Right renal cortex interstitium (tissue), 3 donors: ENCODE results near the gene TCF12. TPM values are rescaled to one million over a fixed set of nuclear protein-coding genes. Genes with fewer than 3 reads are reported as not detected.
"Not testable (repeated sequence)": the region's sequence is repeated elsewhere in the genome, so short reads cannot be mapped to it uniquely, and the experiment has no call there.

Source experiments
- DNase-seq, 3 donors: peaks; one replicate each; pipeline ENCODE4 v3.0.0-alpha.2; 2013; ENCODE audit warnings: low read depth in 3 of 3, low spot score in 2 of 3
- polyA plus RNA-seq, 3 donors: library from polyadenylated mRNA; unstranded; fragments of 120-200 nt; gene quantifications; one replicate each; pipeline ENCODE4 v1.2.1, GENCODE V29; 2013; ENCODE audit not compliant: insufficient read length in 3 of 3

TCF12 gene
- polyA plus RNA-seq, 3 donors: 183 to 198 (median 198) TPM

DNA sequence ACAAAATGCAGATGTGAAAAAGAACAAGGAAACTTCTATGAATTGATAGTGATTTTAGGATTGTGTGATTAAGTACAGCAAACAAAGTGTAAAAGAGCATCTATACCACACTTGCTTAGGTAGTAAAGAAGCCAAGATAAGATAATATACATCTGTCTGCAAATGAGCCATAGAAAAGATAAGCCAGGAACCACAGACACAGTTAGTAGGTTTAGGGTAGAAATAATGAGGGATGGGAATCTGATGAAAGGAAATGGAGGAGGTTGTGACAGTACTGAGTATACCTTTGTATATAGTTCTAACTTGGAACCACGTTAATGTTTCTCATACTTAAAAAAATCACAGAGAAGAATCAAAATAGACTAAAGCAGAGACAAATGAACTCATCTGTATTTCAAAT is 54.0 kb downstream of the TCF12 start:
- DNase-seq: no peak

DNA sequence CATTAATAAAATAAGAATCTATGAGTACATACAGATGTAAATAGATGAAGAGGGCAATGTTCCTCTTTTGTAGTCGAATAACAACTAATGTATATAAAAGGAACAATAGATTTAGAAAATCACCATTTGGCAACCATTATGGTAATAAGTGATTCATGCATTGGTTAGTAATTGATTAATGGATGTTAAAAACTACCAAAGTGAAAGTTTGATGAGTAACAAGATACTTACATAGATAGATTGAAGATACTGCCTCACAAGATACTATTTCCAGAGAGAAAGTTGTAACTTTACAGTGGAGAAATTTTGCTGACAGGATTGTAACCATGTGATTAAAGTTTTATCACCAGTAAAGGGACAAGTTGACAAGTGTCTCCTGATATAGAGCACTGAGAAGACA is 55.0 kb downstream of the TCF12 start:
- DNase-seq: no peak

DNA sequence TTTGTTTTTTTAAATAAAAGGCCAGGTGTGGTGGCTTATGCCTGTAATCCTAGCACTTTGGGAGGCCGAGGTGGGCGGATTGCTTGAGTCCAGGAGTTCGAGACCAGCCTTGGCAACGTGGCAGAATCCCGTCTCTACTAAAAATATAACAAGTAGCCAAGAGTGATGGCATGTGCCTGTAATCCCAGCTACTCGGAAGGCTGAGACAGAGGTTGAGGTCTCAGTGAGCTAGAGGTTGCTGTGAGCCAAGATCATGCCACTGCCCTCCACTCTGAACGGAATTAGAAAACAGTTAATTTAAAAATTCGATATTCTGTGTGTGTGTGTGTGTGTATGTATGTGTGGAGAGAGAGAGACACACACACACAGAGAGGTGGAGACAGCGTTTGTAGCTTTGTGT is 58.8 kb downstream of the TCF12 start:
- DNase-seq: no peak

DNA sequence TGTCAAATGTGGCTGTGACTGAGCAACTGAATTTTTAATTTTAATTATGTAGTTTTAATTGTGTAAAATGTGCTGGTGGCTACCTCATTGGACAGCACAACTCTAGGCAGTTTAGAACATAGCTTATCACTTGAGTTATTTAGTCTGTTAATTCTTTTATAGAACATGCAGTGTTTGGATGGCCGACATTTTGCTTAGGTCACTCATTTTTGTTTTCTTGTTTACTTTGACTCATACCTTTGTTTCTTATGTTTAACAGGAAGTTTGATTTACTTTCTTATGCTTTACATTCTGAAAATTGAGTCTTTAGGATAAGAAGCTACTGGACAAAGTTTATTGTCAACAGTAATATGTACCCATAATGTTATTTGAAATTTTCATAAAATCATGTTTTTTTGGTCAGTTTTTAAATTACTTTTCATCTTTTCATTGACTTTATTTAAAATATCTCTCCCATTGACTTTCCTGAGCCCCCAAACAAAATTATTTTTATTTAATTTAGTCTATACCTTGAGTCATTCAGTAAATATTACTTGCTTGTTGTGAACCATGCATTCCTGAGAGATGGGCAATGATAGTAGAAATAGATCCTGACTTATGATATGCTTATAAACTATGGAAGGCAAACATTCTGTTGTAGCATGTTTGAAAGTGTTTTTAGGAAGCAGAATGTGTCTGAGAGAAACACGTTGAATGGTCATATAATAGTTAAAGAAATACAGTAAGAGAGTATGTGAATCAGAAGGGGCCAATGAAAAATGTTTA is 60.6 kb downstream of the TCF12 start:
- no peak for DNase-seq

DNA sequence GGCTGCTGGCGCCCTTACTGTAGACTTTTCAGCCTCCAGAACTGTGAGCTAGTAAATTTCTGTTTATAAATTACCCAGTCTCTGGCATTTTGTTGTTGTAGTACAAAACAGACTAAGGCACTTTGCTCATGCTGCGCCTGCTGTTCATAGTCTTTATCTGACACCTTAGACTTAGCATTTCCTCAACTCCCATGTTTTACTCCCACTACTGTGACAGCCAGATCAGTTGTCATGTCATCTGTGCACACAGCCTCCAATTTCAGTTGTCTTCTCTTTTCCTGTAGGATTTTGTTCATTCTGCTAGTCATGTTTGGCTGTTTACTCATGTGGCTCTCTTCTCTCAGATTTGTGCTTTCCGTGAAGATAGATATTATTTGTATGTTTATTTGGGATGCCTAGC is 62.0 kb downstream of the TCF12 start:
- peak in 2 of 3 donors; percentile 19 to 27 for DNase-seq

DNA sequence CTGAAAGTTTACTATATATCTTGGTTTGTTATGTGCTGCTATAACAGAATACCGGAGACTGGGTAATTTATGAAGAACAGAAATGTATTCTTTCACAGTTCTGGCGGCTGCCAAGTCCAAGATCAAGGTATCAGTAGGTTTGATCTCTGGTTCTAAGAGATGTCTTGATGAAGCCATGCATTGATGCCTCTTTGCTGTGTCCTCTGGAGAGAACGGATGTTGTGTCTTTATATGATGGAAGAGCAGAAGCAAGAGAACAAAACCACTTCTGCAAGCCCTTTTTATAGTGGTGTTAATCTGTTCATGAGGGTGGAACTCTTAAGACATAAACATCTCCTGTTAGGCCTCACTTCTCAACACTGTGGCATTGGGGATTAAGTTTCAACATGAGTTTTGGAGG is 62.7 kb downstream of the TCF12 start:
- DNase-seq: no peak

DNA sequence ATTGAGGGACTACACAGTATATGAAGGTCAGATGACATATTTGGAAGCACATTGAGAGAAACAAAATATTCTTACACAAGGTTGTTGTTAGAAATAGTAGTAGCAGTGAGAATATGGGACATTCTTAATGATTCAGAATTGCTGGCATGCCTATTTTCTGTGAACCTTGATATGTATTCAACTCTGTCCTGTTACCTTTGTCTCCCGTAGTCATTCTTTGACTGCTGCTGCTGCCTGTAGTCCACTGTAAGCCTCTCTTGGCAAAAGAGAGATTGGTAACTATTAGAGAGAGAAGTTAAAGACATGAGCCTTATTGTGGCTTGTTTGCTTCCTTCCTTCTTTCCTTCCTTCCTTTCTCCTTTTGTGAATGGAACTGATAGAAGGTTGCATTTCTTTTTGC is 64.5 kb downstream of the TCF12 start:
- DNase-seq: no peak

DNA sequence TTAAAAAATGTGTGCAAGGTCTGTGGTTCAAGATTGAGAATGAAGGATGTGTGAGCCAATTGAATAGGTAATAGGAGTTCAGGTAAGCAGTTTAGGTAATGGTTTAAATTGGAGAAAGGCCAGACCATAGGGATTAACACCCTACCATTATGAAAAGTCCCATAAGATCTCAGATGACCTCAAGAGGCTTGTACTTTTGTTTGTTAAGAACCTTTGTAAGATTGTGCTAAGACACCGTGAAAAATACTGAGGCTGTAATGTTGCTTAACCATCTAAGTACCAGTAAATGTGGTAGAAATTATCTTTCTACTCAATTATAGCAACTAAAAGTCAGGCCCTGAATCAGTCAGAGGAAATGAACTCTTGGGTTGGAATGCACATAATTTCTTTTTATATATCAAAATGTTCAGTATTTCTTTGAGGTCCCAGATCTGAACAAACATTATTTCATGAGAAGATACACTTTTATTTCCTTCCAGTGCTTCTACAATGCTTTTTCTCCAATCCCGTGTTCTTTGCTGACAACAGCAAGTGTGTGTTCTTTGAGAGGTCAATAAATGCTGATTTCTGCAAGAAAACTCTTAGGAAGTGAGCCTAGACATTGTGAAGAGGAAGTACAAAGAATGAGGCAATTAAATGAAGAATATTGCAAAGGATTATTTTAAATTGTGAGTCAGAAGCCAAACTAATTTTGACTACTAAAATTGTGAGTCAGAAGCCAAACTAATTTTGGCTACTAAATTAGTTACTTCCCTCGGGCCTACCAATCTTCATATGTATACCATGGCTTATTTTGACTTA is 66.4 kb downstream of the TCF12 start:
- no peak for DNase-seq

DNA sequence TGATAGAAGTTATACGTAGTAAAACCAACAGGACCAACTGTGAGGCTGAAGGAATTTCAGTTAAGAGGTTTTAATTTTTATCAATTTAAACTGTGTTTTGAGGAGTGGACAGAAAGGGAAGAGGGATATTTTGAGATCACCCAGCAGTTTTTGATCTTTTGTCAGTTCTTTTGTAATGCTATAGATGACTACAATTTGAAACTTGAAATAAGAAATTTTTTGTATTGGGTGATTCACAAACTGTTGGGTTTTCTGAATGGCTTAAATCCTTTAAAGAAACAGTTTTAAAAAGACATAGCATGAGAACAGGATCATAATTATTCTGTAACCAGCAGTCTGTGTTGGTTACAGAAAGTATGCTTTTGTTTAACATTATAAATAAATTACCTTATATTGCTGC is 67.4 kb downstream of the TCF12 start:
- DNase-seq: no peak

DNA sequence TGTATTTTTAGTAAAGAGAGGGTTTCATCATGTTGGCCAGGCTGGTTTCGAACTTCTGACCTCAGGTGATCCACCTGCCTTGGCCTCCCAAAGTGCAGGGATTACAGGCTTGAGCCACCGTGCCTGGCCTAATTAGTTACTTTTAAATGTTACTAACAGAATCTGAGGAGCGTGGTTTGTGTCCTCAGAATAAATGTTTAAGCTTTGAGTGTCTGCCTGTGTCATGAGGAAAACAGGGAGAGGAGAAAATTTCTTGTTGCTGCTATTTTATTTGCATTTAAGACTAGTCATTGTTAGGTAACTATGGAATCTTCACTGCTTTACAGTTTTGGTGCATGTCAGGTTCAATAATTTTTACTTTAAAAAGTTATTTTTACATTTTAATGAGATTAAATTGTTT is 68.8 kb downstream of the TCF12 start:
- DNase-seq: no peak

DNA sequence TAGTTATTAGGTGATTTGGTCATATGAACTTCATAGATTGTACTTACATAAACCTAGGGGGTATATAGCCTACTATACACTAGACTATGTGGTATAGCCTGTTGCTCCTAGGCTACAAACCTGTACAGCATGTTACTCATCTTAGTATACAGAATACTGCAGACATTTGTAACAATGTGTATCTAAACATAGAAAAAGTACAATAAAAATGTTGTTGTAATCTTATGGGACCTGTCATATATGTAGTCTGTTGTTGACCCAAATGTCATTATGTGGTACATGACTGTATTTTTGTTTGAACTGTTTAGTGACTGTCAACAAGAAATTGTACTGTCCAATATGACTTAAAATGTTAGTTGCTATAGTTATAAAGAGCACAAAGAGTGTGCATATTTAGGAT is 69.8 kb downstream of the TCF12 start:
- no peak for DNase-seq

DNA sequence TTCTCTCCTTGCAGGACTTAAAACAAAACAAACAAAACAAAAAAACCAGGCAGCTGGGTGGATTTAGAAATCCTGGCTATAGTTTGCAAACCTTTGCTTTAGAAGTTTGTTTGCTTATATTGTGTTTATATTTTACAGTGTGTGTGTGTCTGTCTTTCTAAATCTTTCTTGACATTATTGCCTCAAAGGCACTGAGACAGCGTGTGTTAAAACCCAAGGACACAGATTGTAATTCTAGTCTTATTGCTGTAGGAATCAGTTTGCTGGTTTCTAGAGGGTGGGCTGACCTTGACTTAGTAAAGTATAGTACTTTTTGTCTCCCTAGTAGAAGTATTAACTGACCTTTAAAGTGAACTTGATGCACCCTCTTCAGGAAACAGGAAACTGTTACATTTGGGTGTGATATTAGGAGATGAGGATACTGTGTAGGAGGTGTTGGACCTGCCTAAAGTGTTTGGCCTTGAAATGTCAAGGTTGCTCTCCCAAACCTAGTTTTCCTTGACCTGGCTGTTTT is 71.0 kb downstream of the TCF12 start:
- DNase-seq: no peak

DNA sequence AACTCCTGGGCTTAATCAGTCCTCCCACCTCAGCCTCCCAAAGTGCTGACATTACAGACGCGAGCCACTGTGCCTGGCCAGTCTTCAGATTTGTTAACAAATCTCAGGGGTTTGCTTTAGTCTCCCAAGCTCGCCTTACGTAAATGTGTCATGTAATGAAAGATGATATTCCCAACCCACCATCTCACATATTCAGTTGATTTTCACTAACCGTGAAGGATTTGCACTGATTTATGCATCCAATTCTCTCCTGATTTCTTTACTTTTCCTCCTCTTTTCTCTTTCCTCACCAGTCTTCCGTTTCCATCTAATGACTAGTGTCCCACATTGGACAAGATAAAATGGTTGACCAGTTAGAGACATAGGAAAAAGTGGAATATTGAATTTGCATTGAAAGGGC is 72.6 kb downstream of the TCF12 start:
- no peak for DNase-seq

DNA sequence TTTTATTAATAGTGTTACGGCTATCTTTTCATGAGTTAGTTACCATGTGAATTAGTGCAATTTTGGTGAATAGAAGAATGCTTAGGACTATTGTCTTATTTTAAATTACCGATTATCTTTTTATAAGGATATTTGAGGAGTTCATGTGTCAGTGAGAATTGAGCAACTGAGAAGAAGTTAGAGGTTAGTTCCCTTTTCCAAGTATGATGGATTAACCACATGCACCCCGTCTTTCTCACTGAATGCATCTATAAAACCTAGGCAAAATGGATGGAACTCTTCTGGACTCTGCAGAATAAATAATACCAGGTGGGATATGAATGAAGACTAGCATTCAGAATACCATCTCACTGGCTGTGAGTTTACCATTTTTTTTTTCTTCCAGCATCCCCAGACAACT is 74.3 kb downstream of the TCF12 start:
- DNase-seq: no peak

DNA sequence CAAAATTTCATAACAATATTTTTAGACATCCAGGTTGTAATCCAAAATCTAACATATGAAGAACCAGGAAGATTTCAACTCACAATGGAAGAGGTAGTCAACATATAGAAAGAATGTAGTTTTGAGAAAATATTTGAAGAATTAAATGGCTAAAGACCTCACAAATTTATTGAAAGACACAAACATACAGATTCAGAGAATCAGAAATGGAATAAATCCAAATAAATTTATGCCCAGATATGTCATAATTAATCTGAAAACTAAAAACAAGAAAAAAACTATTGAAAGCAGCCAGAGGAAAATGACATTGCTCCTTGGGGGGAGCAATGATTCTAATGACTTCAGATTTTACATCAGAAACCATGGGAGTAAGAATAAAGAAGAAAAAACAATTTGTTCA is 75.8 kb downstream of the TCF12 start:
- no peak for DNase-seq

DNA sequence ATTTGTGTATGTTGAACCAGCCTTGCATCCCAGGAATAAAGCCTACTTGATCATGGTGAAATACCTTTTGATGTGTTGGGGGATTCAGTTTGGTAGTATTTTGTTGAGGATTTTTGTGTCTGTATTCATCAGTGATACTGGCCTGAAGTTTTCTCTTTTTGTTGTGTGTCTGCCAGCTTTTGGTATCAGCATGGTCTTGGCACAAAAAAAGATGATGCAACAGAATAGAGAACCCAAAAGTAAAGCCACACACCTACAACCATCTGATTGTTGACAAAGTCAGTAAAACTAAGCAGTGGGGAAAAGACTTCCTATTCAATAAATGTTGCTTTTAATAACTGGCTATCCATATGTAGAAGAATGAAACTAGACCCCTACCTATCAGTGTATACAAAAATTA is 77.6 kb downstream of the TCF12 start:
- DNase-seq: no peak

DNA sequence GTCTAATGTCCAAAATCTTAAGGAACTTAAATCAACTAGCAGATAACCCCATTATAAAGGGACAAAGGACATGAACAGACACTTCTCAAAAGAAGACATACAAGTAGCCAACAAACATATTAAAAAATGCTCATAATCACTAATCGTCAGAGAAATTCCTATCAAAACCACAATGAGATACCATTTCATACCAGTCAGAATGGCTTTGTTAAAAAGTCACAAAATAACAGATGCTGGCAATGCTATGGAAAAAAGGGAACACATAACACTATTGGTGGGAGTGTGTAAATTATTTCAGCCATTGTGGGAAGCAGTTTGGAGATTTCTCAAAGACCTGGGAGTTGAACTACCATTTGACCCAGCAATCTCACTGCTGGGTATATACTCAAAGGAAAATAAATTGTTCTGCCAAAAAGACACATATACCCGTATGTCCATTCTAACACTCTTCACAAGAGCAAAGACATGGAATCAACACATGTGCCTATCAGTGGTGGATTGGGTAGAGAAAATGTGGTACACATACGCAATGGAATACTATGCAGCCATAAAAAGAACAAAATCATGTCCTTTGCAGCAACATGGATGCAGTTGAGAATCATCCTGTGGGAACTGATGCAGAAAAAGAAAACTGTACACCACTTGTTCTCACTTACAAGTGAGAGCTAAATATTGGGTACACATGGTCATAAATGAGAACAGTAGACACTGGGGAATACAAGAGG is 78.5 kb downstream of the TCF12 start:
- no peak for DNase-seq

DNA sequence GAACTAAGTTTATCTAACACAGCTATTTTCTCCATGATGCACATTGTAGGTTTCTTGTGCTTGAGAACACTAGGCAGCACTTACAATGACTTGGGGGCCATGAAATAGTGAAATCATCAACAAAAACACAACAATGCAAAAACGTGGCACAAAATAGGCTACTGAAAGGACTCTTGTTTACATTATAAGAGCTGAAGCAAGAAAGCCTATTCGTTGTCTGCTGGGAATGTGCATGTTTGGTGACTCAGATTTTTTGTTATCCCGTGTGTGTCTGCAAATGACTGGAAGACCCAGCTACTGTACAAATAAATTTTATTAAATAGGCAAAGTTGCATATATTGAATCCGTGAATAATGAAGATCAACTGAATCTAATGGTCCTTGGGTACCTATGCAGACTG is 85.0 kb downstream of the TCF12 start:
- DNase-seq: no peak

DNA sequence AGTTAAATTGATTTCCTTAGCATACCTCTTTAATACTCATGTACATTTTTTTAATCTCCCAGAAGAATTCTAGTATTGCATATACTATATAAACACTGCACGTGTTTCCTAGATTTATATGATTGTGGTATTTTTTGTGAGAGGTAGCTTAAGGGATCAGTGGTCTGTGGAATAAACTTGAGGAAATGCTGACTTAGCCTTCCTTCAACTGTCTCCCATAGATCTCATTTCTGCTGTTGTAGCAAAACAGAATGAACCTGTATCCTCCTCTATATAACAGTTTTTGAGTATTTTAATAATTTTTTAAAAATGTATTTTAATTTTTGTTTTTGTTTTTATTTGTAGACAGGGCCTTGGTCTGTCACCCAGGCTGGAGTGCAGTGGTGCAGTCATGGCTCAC is 86.8 kb downstream of the TCF12 start:
- no peak for DNase-seq

DNA sequence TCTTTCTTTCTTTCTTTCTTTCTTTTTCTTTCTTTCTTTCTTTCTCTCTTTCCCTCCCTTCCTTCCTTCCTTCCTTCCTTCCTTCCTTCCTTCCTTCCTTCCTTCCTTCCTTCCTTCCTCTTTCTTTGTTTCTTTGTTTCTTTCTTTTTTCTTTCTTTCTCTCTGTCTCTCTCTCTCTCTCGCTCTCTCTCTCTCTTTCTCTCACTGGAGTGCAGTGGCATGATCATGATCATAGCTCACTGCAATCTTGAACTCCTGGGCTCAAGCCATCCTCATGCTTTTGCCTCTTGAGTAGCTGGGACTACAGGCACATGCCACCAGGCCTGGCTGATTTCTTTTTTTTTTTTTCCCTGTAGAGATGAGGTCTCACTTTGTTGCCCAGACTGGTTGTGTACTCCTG is 89.4 kb downstream of the TCF12 start:
- DNase-seq: not testable (repeated sequence)

DNA sequence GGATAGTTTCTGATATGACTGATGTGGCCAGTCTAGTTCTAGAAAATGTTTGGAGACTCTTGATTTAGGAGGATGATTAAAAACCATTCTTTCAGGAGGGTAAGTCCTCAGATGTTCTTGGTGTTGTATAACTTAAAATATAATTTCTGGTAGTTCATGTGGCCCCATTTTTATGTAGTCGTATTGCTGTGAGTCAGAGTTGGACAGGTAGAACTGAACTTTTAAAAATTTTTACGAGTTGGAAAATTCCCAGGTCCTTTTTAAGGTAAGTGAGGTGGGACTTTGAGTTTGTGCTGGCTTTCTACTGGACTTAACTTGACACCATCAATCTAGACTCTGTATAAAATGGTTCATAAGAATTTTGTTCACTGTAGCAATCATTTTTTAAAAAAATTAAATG is 92.3 kb downstream of the TCF12 start:
- DNase-seq: no peak
